D721Med (cell line): ENCODE results near the gene ABCC6.
"Not testable (repeated sequence)": the region's sequence is repeated elsewhere in the genome, so short reads cannot be mapped to it uniquely, and the experiment has no call there.

Source experiments
- DNase-seq: peaks from one replicate; pipeline ENCODE4 v3.0.0; 2011; ENCODE audit warnings: low spot score; ENCODE audit not compliant: insufficient read length
- FAIRE-seq: peaks from 2 replicates; lab custom pipeline; 2011; peaks lifted over from hg19 to GRCh38; lab: Jason Lieb, UNC
- TF ChIP-seq, protein P1 (sequence below): IDR thresholded peaks from 2 replicates; pipeline ENCODE4 v1.5.1; 2012; ENCODE audit warnings: mild to moderate bottlenecking, control low read depth; ENCODE audit not compliant: insufficient read depth; ENCODE audit errors: missing control alignments

ABCC6 gene

DNA sequence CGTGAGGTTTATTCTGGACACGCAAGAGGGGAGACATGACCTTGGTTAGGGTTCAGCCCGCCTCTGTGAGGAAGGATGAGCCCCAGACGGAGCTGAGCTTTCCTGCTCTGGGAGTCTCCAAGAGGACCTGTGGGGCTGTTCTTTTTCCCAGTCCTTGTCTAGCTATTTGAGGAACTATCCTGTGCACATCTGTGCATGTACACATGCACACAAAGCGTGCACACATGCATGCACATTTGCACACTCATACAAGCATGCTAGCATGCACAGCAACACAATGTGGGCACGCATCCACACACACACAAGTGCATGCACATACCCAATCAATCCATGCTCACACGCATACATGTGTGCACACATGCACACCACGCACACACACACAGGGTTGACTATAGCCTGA lies 40.4 kb downstream of the ABCC6 start:
- DNase-seq, result no peak
- no peak for FAIRE-seq
- TF ChIP-seq, protein P1, sequence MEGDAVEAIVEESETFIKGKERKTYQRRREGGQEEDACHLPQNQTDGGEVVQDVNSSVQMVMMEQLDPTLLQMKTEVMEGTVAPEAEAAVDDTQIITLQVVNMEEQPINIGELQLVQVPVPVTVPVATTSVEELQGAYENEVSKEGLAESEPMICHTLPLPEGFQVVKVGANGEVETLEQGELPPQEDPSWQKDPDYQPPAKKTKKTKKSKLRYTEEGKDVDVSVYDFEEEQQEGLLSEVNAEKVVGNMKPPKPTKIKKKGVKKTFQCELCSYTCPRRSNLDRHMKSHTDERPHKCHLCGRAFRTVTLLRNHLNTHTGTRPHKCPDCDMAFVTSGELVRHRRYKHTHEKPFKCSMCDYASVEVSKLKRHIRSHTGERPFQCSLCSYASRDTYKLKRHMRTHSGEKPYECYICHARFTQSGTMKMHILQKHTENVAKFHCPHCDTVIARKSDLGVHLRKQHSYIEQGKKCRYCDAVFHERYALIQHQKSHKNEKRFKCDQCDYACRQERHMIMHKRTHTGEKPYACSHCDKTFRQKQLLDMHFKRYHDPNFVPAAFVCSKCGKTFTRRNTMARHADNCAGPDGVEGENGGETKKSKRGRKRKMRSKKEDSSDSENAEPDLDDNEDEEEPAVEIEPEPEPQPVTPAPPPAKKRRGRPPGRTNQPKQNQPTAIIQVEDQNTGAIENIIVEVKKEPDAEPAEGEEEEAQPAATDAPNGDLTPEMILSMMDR, result no peak

- DNase-seq, FAIRE-seq: not testable (repeated sequence)
These were observed 41.5 kb downstream of the ABCC6 start for GRCh38 chr16:16181748-16182147.

- no peak for FAIRE-seq
- no peak for DNase-seq
- TF ChIP-seq, protein P1, result no peak
These were observed 44.7 kb downstream of the ABCC6 start for GRCh38 chr16:16178455-16179162.

GRCh38 chr16:16176328-16176727 lies 47.0 kb downstream of the ABCC6 start:
- FAIRE-seq (no peak), DNase-seq (no peak)
- TF ChIP-seq, protein P1, result no peak

- DNase-seq (no peak), FAIRE-seq (no peak)
- TF ChIP-seq, protein P1, result no peak
These were observed 48.0 kb downstream of the ABCC6 start for GRCh38 chr16:16175296-16175695.

DNA sequence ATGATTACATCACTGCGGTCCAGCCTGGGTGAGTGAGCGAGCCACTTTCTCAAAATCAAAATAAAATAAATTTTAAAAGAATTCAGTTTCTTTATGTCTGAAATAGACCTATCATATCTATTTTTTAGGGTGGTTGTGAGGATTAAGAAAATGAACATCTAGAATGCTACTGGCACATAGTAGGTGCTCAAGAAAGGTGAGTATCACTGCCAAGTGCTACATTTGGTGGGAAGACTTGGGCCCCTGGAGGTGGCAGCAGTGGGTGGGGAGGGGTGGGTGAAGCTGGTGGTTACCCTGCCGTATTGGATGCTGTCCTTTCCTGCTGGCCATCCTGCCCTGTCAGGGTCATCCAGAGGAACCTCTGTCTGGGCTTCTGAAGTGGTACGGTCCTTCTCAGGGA lies 50.3 kb downstream of the ABCC6 start:
- TF ChIP-seq, protein P1, result no peak
- FAIRE-seq, result no peak
- no peak for DNase-seq

GRCh38 chr16:16171332-16171919 lies 51.9 kb downstream of the ABCC6 start:
- TF ChIP-seq, protein P1, result no peak
- DNase-seq (no peak), FAIRE-seq (no peak)
